Prostate gland (tissue), 2 donors: Measurements from ENCODE around the gene GUK1. TPM values are rescaled to one million over a fixed set of nuclear protein-coding genes. Genes with fewer than 3 reads are reported as not detected.
"Not testable (repeated sequence)": the region's sequence is repeated elsewhere in the genome, so short reads cannot be mapped to it uniquely, and the experiment has no call there.

ENCODE experiments used
- DNase-seq: peaks from one replicate; pipeline ENCODE4 v3.0.0-alpha.2; 2019; ENCODE audit warnings: low spot score
- H3K27ac ChIP-seq, 2 donors: fragments of 200-600 bp; sonication (generic); 2 replicates each; pipeline ENCODE4 v1.5.1; 2017 to 2019
- H3K27me3 ChIP-seq: fragments of 200-600 bp; sonication (generic); replicated peaks from 2 replicates; pipeline ENCODE4 v1.5.1; 2019; ENCODE audit not compliant: insufficient read depth
- H3K36me3 ChIP-seq, 2 donors: fragments of 200-600 bp; sonication (generic); 1 replicate in 1 of 2; 2 replicates in 1 of 2; pipeline versions ENCODE4 v1.5.1 to v1.8.1; 2017 to 2019
- H3K4me1 ChIP-seq: fragments of 200-600 bp; sonication (generic); replicated peaks from 2 replicates; pipeline ENCODE4 v1.5.1; 2019
- H3K4me3 ChIP-seq, 2 donors: fragments of 200-600 bp; sonication (generic); 2 replicates each; pipeline ENCODE4 v1.5.1; 2017 to 2019
- H3K9me3 ChIP-seq: fragments of 200-600 bp; sonication (generic); 2 replicates; pipeline ENCODE4 v1.5.1; 2017
- CTCF ChIP-seq, 4 experiments: fragments of 200-600 bp in 2 of 4; fragments of 450-650 bp in 2 of 4; sonication (generic) in 2 of 4; IDR thresholded peaks; 1 replicate in 3 of 4; 2 replicates in 1 of 4; pipeline ENCODE4 v1.5.1; 2016 to 2019; ENCODE audit warnings: antibody characterized with exemption in 4 of 4, mild to moderate bottlenecking in 2 of 4, moderate library complexity in 2 of 4
- POLR2A ChIP-seq: fragments of 450-650 bp; IDR thresholded peaks from one replicate; pipeline ENCODE4 v1.6.1; 2016; ENCODE audit warnings: antibody characterized with exemption, mild to moderate bottlenecking
- POLR2AphosphoS5 ChIP-seq: sonication (generic); formaldehyde crosslinking; IDR thresholded peaks from one replicate; pipeline ENCODE4 v1.6.1; 2017; ENCODE audit warnings: antibody characterized with exemption
- WGBS: methylation state at CpG from one replicate; pipeline ENCODE4 v1.1.5; 2018; 5-methylcytosine and 5-hydroxymethylcytosine counted together
- intact Hi-C: fragments of 100-400 bp; cut with DNase I; formaldehyde crosslinking; loops from one replicate; pipeline ENCODE4 v1.14.2; 2022
- total RNA-seq, 2 donors: library from RNA; depleted of rRNA; stranded (reverse); fragments of >200 nt; gene quantifications; one replicate each; pipeline ENCODE4 v1.1.0, GENCODE V29; 2016

Gene GUK1
- total RNA-seq, 2 donors from 2014 or later: 250 to 458 TPM

DNA sequence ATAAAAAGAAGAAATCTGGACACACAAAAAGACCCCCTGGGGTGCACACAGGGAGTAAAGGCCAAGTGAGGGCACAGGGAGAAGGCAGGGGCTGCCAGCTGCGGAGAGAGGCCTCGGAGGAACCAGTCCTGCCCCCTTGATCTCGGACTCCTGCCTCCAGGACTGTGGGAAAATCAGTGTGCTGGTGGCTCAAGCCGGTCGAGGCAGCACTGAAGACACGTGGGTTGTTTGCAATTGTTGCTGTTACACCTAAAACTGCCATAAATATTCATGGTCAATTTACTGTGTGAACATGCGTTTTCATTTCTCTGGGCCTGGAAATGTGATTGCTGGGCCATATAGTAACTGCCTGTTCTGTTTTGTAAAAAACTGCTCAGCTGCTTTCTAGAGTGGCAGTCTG lies 44.1 kb downstream of the GUK1 start:
- 63% methylated on average over 7 of the region's 7 CpGs for WGBS

GRCh38 chr1:228185641-228185965 lies 45.5 kb downstream of the GUK1 start:
- Histone ChIP-seq H3K4me3 (no peak overlapping the region), H3K27ac (no peak overlapping the region), H3K4me1 (no peaks in the 10 kb centered on the region), H3K27me3 (no peaks in the 10 kb centered on the region), H3K9me3 (no peaks in the 10 kb centered on the region), H3K36me3 (no peaks in the 10 kb centered on the region)
- intact Hi-C loops: no loop called here
- DNase-seq: no peak
- TF ChIP-seq CTCF (IDR thresholded peaks at IDR 0.05) (no peak), POLR2AphosphoS5 (no peak), POLR2A (no peak)
- WGBS: 66% methylated on average over 11 of the region's 11 CpGs

More for the DNA sequence above, 44.1 kb downstream of the GUK1 start:
- no peaks in the 10 kb centered on the region for H3K9me3 ChIP-seq
- H3K27me3 ChIP-seq: no peaks in the 10 kb centered on the region
- H3K36me3 ChIP-seq: no peaks in the 10 kb centered on the region
- no peak overlapping the region for H3K4me3 ChIP-seq
- no peak overlapping the region for H3K27ac ChIP-seq
- DNase-seq: no peak
- intact Hi-C loops: no loop called here
- no peak for TF ChIP-seq CTCF (IDR thresholded peaks at IDR 0.05)
- TF ChIP-seq POLR2AphosphoS5: no peak
- TF ChIP-seq POLR2A: no peak
- no peaks in the 10 kb centered on the region for H3K4me1 ChIP-seq

DNA sequence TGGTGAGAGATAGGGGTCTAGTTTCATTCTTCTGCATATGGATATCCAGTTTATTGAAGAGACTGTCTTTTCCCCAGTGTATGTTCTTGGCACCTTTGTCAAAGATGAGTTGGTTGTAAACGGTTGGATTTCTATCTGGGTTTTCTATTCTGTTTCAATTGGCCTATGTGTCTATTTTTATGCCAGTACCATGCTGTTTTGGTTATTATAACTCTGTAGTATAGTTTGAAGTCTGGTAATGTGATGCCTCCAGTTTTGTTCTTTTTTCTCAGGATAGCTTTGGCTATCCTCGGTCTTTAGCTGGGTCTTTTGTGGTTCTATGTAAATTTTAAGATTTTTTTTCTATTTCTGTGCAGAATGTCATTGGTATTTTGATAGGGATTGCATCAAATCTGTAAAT lies 48.2 kb downstream of the GUK1 start:
- H3K4me1 ChIP-seq, H3K27ac ChIP-seq, H3K4me3 ChIP-seq, H3K9me3 ChIP-seq, DNase-seq, intact Hi-C loops, H3K27me3 ChIP-seq, H3K36me3 ChIP-seq: not testable (repeated sequence)
- WGBS: 88% methylated on average over 2 of the region's 2 CpGs

DNA sequence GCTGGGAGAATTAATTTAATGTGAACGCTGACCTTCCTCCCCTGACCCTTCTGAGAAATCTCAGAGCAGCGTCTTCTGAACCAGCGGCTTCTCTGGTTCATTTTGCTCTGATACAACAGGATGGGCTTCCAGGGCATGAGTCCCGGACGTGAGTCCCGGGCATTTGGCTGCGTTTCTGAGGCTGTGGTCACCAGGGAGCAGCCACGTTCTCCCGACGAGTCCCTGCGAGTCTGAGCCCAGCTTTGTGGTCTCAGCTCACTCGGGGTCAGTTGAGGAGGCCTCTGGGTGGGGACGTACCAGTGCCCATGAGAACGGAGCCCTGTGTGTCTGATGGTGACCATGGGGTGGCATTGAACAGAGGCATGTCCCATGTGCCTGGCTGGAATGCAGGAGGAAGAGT lies 50.1 kb downstream of the GUK1 start:
- Histone ChIP-seq H3K27ac (no peak overlapping the region), H3K9me3 (no peaks in the 10 kb centered on the region), H3K36me3 (no peaks in the 10 kb centered on the region), H3K4me1 (no peaks in the 10 kb centered on the region), H3K27me3 (no peaks in the 10 kb centered on the region), H3K4me3 (no peak overlapping the region)
- 68% methylated on average over 14 of the region's 14 CpGs for WGBS
- intact Hi-C loops: no loop called here
- TF ChIP-seq CTCF (IDR thresholded peaks at IDR 0.05): no peak
- no peak for TF ChIP-seq POLR2A
- no peak for TF ChIP-seq POLR2AphosphoS5
- no peak for DNase-seq

DNA sequence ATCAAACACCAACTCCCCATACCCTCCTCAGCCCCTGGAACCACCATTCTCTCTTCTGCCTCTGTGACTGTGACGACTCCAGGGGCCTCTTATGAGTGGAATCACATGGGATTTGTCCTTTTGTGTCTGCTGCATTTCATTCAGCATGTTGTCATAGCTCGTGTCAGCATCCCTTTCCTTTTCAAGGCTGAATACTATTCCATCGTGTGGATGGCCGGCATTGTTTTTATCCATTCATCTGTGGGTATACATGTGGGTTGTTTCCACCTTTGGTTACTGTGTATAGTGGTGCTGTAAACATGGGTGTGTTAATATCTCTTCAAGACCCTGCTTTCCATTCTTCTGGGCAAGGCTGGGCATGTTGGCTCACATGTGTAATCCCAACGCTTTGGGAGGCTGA lies 50.7 kb downstream of the GUK1 start:
- no peak for DNase-seq
- H3K4me3 ChIP-seq: no peak overlapping the region
- H3K27ac ChIP-seq: no peak overlapping the region
- no peaks in the 10 kb centered on the region for H3K4me1 ChIP-seq
- 79% methylated on average over 5 of the region's 5 CpGs for WGBS
- no peaks in the 10 kb centered on the region for H3K9me3 ChIP-seq
- TF ChIP-seq POLR2AphosphoS5: no peak
- TF ChIP-seq POLR2A: no peak
- no peak for TF ChIP-seq CTCF (IDR thresholded peaks at IDR 0.05)
- no peaks in the 10 kb centered on the region for H3K27me3 ChIP-seq
- H3K36me3 ChIP-seq: no peaks in the 10 kb centered on the region
- intact Hi-C loops: no loop called here
